ENCODE measurements around the gene ANKRD37.
A peak's percentile ranks its signal among the peaks of the same experiment; 100 is the strongest.

Gene ANKRD37

GRCh38 chr4:185425647-185426352 is 29.2 kb downstream of the ANKRD37 start, which contains the start of gene UFSP2:
UFSP2 (minus strand) TSS chr4:185425964; CDS start chr4:185425868, 96 bp downstream.
- peak; percentile 65 to 86 (median 82) for DNase-seq

- no peak for DNase-seq
These were observed 30.5 kb downstream of the ANKRD37 start for GRCh38 chr4:185426960-185427688.

- DNase-seq = no peak
These were observed 33.0 kb downstream of the ANKRD37 start for GRCh38 chr4:185429660-185430059.

- no peak for DNase-seq
These were observed 38.8 kb downstream of the ANKRD37 start for GRCh38 chr4:185435466-185435865.

GRCh38 chr4:185437809-185438208 is 41.2 kb downstream of the ANKRD37 start:
- no peak for DNase-seq

- no peak for DNase-seq
These were observed 44.8 kb downstream of the ANKRD37 start for GRCh38 chr4:185441479-185441878.

- DNase-seq = no peak
These were observed 48.6 kb downstream of the ANKRD37 start for GRCh38 chr4:185445209-185445608.
